Left lung (tissue), 10 donors: ENCODE data around the gene PKP4. TPM values are rescaled to one million over a fixed set of nuclear protein-coding genes. Genes with fewer than 3 reads are reported as not detected.

Experiments
- ATAC-seq: fragments of 200-7000 bp; cut with Tn5 transposase; one replicate; pipeline ENCODE4 v1.9.1; 2020; ENCODE audit warnings: moderate library complexity
- DNase-seq, 4 donors: peaks; one replicate each; pipeline ENCODE4 v3.0.0-alpha.2; 2013 to 2020
- H3K27ac ChIP-seq, 2 donors: fragments of 200-600 bp; sonication (generic) in 1 of 2; one replicate each; pipeline versions ENCODE4 v1.5.0 to v1.8.0; 2020 to 2021
- H3K27me3 ChIP-seq, 2 donors: fragments of 200-600 bp; sonication (generic) in 1 of 2; one replicate each; pipeline versions ENCODE4 v1.5.0 to v1.8.0; 2020 to 2021
- H3K36me3 ChIP-seq, 2 donors: fragments of 200-600 bp; sonication (generic) in 1 of 2; one replicate each; pipeline versions ENCODE4 v1.5.0 to v1.8.0; 2020 to 2021
- H3K4me1 ChIP-seq, 2 donors: fragments of 200-600 bp; one replicate each; pipeline ENCODE4 v1.8.0; 2021
- H3K4me3 ChIP-seq, 2 donors: fragments of 200-600 bp; sonication (generic) in 1 of 2; one replicate each; pipeline versions ENCODE4 v1.5.0 to v1.8.0; 2020 to 2021; ENCODE audit warnings: mild to moderate bottlenecking in 1 of 2
- H3K9me3 ChIP-seq, 2 donors: fragments of 200-600 bp; sonication (generic) in 1 of 2; one replicate each; pipeline versions ENCODE4 v1.5.0 to v1.8.0; 2020 to 2021
- intact Hi-C, 2 donors: fragments of 100-400 bp; cut with DNase I; formaldehyde crosslinking; loops; one replicate each; pipeline versions ENCODE4 v1.11.2 to v1.14.2; 2022
- polyA plus RNA-seq, 6 donors: library from polyadenylated mRNA; unstranded; fragments of 120-200 nt; gene quantifications; one replicate each; pipeline ENCODE4 v1.2.1, GENCODE V29; 2013; ENCODE audit not compliant: insufficient read length in 6 of 6
- total RNA-seq, 2 donors: library from RNA; stranded (reverse); fragmentation: NEBNext Ultra II Directional; extraction: Animal tissue kit (Norgen Biotek cat#: 25700); gene quantifications; one replicate each; pipeline ENCODE4 v1.2.1, GENCODE V29; 2021
- TF ChIP-seq, protein P1 (sequence below), 2 donors: fragments of 200-600 bp; sonication (generic) in 1 of 2; IDR thresholded peaks; one replicate each; pipeline versions ENCODE4 v1.5.0 to v1.8.0; 2021; ENCODE audit warnings: antibody characterized with exemption in 2 of 2
- donor health status: DM: no; HTN: yes; CAD: no.
- donor health status: DM: no; HTN: no; CAD: no.

Gene PKP4
- total and polyA plus RNA-seq, 8 donors, result 48.3 to 129 (median 110) TPM

GRCh38 chr2:158664987-158665386 lies 208.2 kb downstream of the PKP4 start:
- no peak overlapping the region for H3K4me3 ChIP-seq
- DNase-seq (no peak), ATAC-seq (no peak)
- TF ChIP-seq, protein P1, sequence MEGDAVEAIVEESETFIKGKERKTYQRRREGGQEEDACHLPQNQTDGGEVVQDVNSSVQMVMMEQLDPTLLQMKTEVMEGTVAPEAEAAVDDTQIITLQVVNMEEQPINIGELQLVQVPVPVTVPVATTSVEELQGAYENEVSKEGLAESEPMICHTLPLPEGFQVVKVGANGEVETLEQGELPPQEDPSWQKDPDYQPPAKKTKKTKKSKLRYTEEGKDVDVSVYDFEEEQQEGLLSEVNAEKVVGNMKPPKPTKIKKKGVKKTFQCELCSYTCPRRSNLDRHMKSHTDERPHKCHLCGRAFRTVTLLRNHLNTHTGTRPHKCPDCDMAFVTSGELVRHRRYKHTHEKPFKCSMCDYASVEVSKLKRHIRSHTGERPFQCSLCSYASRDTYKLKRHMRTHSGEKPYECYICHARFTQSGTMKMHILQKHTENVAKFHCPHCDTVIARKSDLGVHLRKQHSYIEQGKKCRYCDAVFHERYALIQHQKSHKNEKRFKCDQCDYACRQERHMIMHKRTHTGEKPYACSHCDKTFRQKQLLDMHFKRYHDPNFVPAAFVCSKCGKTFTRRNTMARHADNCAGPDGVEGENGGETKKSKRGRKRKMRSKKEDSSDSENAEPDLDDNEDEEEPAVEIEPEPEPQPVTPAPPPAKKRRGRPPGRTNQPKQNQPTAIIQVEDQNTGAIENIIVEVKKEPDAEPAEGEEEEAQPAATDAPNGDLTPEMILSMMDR (IDR thresholded peaks at IDR 0.05), result no peak
- peaks cover 0 to 87% of the 10 kb centered on the region in 2 donors for H3K36me3 ChIP-seq
- H3K4me1 ChIP-seq, result peaks cover 0 to 3% of the 10 kb centered on the region in 2 donors
- no peaks in the 10 kb centered on the region for H3K27me3 ChIP-seq
- H3K9me3 ChIP-seq, result no peaks in the 10 kb centered on the region
- H3K27ac ChIP-seq, result peak overlapping the region in 1 of 2 donors; percentile 8
- intact Hi-C loops, result no loop called here

DNA sequence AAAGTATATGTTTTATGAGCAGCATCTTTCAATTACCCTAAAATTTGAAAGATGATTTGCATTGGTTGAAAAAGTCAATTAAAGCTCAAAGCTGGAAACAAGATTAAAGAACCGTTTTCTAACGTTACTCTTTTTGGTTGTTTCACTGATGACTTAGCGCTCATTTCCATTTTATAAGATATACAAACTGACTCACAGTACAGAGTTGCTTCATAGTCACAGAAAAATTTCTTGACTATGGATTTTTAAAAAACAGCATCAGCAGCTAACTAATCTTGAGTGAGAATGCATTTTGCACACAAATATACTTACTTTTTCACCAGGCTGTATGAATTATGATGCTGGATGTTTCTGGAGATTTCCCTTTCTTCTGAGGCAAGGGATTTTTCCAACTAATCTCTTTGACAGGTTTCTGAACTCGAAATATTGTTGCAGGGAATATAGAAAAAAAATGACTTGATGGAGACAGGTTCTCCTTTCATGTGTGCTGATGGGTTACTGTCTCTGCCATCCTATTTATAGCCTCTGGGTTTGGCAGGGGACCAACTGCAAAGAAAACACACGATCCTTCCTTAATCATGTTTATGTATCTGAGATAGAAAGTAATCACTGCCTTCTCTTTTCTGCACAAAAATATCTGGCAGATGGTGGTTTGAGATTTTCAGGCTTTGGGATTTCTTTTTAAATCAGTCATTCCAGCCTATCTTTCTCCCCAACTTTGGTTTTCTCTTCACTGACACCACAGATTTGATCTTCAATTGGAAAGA lies 209.0 kb downstream of the PKP4 start:
- Histone ChIP-seq H3K9me3 (no peaks in the 10 kb centered on the region), H3K27me3 (no peaks in the 10 kb centered on the region), H3K36me3 (peaks cover 0 to 88% of the 10 kb centered on the region in 2 donors), H3K4me3 (no peak overlapping the region), H3K27ac (peak overlapping the region in 1 of 2 donors; percentile 8), H3K4me1 (peaks cover 0 to 3% of the 10 kb centered on the region in 2 donors)
- ATAC-seq, result no peak
- TF ChIP-seq, protein P1 (IDR thresholded peaks at IDR 0.05), result no peak
- intact Hi-C loops, result no loop called here
- DNase-seq, result no peak

GRCh38 chr2:158666969-158667368 lies 210.2 kb downstream of the PKP4 start:
- Histone ChIP-seq H3K4me3 (no peak overlapping the region), H3K27me3 (no peaks in the 10 kb centered on the region), H3K4me1 (peaks cover 0 to 3% of the 10 kb centered on the region in 2 donors), H3K9me3 (no peaks in the 10 kb centered on the region), H3K27ac (peak overlapping the region in 1 of 2 donors; percentile 4), H3K36me3 (peaks cover 0 to 82% of the 10 kb centered on the region in 2 donors)
- DNase-seq (no peak), ATAC-seq (no peak)
- TF ChIP-seq, protein P1 (IDR thresholded peaks at IDR 0.05), result no peak
- intact Hi-C loops, result no loop called here

DNA sequence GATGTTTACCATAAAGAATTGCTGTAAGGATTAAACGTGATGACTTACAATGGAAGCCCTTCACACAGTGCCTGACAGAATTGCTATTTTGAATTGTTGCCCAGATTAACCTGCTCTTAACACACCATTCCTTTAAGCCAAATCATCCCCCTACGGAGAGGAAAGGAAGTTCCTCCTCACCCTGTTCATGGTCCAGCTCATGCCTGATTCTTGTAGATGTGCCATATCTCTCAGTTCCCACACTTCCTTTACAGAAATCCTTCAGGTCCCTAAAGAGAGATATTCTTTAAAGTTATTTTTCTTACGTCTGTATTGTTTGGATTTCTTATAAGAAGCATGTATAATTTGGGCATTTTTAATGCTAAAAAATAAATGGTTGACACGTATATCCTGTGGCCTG lies 210.8 kb downstream of the PKP4 start:
- H3K27ac ChIP-seq, result no peak overlapping the region
- H3K36me3 ChIP-seq, result peaks cover 0 to 79% of the 10 kb centered on the region in 2 donors
- TF ChIP-seq, protein P1 (IDR thresholded peaks at IDR 0.05), result no peak

DNA sequence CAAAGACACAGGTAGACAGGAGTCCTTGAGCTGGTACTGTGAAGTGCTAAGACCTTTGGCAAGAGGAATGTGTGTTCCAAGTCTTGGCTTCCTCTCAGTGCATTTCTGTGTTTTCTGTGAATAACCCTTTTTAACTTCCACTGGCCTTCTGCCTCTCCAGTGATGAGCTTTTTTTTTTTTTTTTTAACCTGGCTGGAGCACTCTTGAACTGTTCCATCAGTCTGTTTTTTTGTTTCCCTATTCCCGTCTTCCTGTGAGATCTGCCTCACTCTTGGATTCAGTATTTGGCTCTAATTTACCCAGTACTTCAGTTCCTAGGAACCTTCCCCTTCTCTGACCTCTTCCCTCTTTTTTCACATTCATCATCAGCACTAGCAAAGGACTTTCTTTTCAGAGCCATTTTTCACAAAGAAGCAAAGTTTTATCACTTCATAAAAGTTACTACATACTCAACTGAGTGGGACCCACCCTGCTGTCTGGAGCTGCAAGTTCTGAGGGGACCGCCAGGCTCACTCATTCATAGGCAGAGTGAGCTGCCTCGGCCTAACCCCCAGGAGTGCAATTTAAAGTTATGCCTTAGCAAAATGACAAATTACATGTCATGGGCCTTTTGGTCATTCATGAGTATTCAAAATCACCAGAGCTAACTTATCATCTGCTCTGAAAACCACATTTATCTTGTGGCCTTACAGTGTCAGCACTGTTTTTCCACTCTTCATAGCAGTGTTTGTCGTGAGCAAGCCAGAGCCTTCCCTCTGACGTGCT lies 211.4 kb downstream of the PKP4 start:
- Histone ChIP-seq H3K9me3 (no peaks in the 10 kb centered on the region), H3K27ac (no peak overlapping the region), H3K27me3 (no peaks in the 10 kb centered on the region), H3K36me3 (peaks cover 0 to 75% of the 10 kb centered on the region in 2 donors), H3K4me1 (peaks cover 0 to 3% of the 10 kb centered on the region in 2 donors), H3K4me3 (no peak overlapping the region)
- DNase-seq (no peak), ATAC-seq (peak; percentile 39)
- intact Hi-C loops, result no loop called here
- TF ChIP-seq, protein P1 (IDR thresholded peaks at IDR 0.05), result no peak

More for the DNA sequence above, 210.8 kb downstream of the PKP4 start:
- Histone ChIP-seq H3K4me1 (peaks cover 0 to 3% of the 10 kb centered on the region in 2 donors), H3K9me3 (no peaks in the 10 kb centered on the region), H3K27me3 (no peaks in the 10 kb centered on the region), H3K4me3 (no peak overlapping the region)
- intact Hi-C loops, result no loop called here
- ATAC-seq (peak; percentile 29), DNase-seq (no peak)
